ENCODE measurements around the gene USP49. TPM values are rescaled to one million over a fixed set of nuclear protein-coding genes. Genes with fewer than 3 reads are reported as not detected.

Gene USP49
- total RNA-seq, 1 donor from 2014 or later, result 1.2 TPM

DNA sequence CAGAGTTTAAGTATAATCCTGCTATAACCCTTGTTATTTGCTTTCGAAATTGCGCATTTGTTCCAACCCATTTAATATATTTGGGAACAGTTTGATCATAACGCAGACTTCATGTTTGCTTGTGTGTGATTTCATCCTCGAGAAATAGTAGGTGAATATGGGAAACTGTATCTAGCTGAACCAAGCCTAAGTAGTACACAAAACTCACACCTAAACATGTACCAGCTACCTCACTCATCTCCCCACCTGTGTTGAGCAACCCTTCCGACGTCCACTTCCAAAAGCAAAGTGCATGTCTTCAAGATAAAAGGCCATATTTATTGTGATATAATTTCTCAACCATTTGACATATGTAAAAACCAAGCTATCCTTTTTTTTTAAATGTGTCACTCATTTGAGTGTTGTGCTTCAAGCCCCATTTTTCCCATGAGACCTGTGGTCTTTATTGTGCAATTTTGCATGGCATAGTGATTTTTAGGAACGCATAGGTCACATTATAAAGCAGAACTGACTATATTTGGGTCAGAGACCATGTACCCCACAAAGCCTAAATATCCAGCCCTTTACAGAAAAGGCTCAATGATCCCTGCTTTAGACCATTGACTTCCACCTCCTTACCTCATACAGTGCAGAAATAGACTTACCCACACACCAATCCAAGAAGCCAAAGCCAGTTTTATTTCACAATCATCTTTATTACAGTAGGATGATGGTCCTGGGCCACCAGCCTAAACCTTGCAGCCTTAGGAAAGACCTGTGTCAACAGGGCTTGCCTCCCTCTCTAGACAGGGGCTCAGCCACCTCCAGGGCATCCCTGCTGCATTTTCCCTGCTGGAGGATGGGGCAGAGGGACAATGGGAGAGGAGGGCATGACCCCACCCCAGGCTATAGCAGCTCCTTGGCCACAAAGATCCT lies 39.4 kb upstream of the USP49 start:
- intact Hi-C loops (cut with DNase I), result loop anchor here (5.0 kb wide), 1 partner anchor 147 kb away; the partner anchor contains the start of gene TOMM6
- ATAC-seq (ENCODE audit: poor library complexity), result no peak

DNA sequence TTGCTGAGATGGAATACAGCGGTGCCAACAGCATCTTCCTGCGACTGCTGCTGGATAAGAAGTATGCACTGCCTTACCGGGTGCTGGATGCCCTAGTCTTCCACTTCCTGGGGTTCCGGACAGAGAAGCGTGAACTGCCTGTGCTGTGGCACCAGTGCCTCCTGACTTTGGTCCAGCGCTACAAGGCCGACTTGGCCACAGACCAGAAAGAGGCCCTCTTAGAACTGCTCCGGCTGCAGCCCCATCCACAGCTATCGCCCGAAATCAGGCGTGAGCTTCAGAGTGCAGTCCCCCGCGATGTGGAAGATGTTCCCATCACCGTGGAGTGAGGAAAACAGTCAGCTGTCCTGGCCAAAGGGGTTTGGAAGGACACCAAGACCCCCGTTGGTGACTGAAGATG lies 37.2 kb upstream of the USP49 start:
- intact Hi-C loops (cut with DNase I), result no loop called here
- no peak for DNase-seq
- no peak for ATAC-seq (ENCODE audit: poor library complexity)

More for the DNA sequence above, 39.4 kb upstream of the USP49 start:
- no peak for DNase-seq

DNA sequence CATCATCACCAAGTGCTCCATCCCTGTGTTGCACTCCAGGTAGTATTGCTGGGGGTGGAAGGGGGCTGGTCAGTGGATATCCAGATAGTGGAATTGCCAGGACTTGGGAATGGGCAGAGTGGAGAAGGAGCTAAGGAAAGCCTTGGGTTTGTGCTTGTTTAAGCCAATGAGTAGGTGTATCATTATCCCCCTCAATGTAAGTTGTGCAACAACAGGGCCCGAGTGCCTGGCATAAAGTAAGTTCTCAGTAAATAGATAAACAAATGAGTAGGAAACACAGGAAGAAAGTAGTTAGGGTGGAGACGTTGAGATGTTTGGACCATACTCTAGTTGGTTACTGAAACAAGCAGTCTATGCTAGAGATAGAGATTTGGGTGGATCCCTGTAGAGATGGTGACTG lies 36.6 kb upstream of the USP49 start:
- intact Hi-C loops (cut with DNase I), result no loop called here
- DNase-seq, result no peak
- no peak for ATAC-seq (ENCODE audit: poor library complexity)

GRCh38 chr6:41929924-41930323 lies 34.7 kb upstream of the USP49 start:
- intact Hi-C loops (cut with DNase I), result no loop called here
- ATAC-seq (ENCODE audit: poor library complexity) (no peak), DNase-seq (no peak)

- intact Hi-C loops (cut with DNase I), result no loop called here
- ATAC-seq (ENCODE audit: poor library complexity) (no peak), DNase-seq (no peak)
Measured at GRCh38 chr6:41927253-41927652, 32.1 kb upstream of the USP49 start.

- intact Hi-C loops (cut with DNase I), result loop anchor here (5.0 kb wide), 1 partner anchor 120 kb away; no protein-coding TSS in a partner anchor
- no peak for DNase-seq
Measured at GRCh38 chr6:41922154-41922553, 27.0 kb upstream of the USP49 start.

GRCh38 chr6:41921712-41921998 lies 26.5 kb upstream of the USP49 start:
- peak; percentile 9 for ATAC-seq (ENCODE audit: poor library complexity)
- intact Hi-C loops (cut with DNase I), result loop anchor here (2.0 to 5.0 kb wide), 2 partner anchors 121 to 135 kb away; partner anchors contain the start of gene TOMM6

More at GRCh38 chr6:41922154-41922553, 27.0 kb upstream of the USP49 start:
- no peak for ATAC-seq (ENCODE audit: poor library complexity)

GRCh38 chr6:41920921-41921711 lies 25.9 kb upstream of the USP49 start, which contains the start of the genes BYSL and MED20:
Gene BYSL (plus strand): TSS chr6:41921499. CDS start chr6:41921563, 64 bp downstream.
Gene MED20 (minus strand): TSS chr6:41921139. CDS start chr6:41921018, 121 bp downstream.
- ATAC-seq (ENCODE audit: poor library complexity), result peak; percentile 99
- peak; percentile 95 for DNase-seq
- intact Hi-C loops (cut with DNase I), result loop anchor here (2.0 to 5.0 kb wide), 2 partner anchors 121 to 134 kb away; partner anchors contain the start of gene TOMM6

More at GRCh38 chr6:41921712-41921998, 26.5 kb upstream of the USP49 start:
- no peak for DNase-seq

GRCh38 chr6:41917528-41917927 lies 22.4 kb upstream of the USP49 start:
- ATAC-seq (ENCODE audit: poor library complexity) (no peak), DNase-seq (no peak)
- intact Hi-C loops (cut with DNase I), result no loop called here

GRCh38 chr6:41914869-41915530 lies 19.8 kb upstream of the USP49 start:
- DNase-seq, result no peak
- no peak for ATAC-seq (ENCODE audit: poor library complexity)
- intact Hi-C loops (cut with DNase I), result no loop called here

- ATAC-seq (ENCODE audit: poor library complexity) (no peak), DNase-seq (no peak)
- intact Hi-C loops (cut with DNase I), result no loop called here
Measured at GRCh38 chr6:41914343-41914742, 19.2 kb upstream of the USP49 start.

DNA sequence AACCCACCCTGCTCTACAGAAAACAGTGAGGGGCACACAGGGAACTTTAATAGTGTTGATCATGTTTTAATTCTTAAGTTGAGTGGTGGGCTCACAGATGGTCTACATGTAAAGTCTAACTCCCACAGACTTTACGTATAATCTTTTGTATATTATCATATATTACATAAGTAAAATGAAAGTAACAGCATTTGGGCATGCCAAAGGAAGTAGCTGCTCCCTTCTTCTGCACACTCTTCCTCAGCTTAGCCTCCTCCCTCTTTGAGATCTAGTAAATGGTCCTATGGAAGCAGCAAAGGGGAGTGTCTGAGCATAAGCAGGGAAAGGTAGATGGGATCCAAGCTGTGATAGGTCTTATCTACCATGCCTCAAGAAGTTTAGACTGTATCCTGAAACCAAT lies 14.6 kb upstream of the USP49 start:
- ATAC-seq (ENCODE audit: poor library complexity), result no peak
- no peak for DNase-seq
- intact Hi-C loops (cut with DNase I), result no loop called here

DNA sequence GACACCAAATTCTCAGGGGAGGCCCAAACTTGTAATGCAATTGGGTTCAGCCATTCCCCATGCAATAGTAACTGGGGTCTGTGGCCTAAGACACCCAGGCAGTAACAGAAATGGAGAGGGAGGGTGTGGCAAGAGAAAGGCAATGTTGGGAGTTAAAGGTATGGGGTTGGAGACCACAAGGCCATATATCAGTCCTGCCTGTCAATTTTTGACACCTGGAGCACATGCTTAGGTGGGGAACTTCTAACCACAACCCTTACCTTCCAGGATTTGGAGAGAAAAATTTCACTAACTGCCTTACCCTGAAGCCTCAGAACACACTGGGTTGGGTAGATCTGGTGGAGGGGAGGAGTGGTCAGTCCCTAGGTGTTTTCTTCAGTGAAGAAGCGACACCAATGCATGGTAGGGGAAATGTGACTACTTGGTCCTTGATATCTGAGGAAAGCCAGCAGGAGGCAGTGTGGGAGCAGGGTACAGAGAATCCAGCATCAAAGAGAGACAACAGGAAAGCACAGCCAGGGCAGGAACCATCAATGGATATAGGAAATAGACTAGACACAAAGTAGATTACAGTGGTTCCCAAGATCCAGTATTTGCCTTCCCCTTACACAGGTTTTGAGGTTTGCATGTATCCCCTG lies 6.8 kb upstream of the USP49 start:
- intact Hi-C loops (cut with DNase I), result no loop called here
- ATAC-seq (ENCODE audit: poor library complexity) (no peak), DNase-seq (no peak)

DNA sequence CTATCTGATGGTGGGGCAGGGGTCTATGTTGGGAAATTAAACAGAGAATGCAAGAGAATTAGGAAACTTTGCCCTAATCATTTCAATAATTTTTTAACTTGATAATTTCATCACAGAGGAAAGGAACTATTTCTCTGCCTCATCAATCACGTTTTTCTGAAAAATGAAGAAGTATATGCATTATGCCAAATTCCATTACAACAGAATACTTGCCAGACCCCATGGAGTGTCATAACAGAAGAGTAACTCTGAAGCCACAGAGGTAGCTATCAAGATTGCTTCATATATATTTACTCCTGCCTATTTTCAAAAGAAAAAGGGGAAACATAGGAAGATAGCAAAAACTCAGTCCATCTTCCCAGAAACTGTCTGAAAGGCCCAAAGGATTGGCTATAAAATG lies 5.7 kb upstream of the USP49 start:
- DNase-seq (no peak), ATAC-seq (ENCODE audit: poor library complexity) (no peak)
- intact Hi-C loops (cut with DNase I), result no loop called here

- ATAC-seq (ENCODE audit: poor library complexity), result no peak
- no peak for DNase-seq
- intact Hi-C loops (cut with DNase I), result loop anchor here (10.0 kb wide), 1 partner anchor 101 kb away; no protein-coding TSS in a partner anchor
Measured at GRCh38 chr6:41896281-41896680, 1.1 kb upstream of the USP49 start.

DNA sequence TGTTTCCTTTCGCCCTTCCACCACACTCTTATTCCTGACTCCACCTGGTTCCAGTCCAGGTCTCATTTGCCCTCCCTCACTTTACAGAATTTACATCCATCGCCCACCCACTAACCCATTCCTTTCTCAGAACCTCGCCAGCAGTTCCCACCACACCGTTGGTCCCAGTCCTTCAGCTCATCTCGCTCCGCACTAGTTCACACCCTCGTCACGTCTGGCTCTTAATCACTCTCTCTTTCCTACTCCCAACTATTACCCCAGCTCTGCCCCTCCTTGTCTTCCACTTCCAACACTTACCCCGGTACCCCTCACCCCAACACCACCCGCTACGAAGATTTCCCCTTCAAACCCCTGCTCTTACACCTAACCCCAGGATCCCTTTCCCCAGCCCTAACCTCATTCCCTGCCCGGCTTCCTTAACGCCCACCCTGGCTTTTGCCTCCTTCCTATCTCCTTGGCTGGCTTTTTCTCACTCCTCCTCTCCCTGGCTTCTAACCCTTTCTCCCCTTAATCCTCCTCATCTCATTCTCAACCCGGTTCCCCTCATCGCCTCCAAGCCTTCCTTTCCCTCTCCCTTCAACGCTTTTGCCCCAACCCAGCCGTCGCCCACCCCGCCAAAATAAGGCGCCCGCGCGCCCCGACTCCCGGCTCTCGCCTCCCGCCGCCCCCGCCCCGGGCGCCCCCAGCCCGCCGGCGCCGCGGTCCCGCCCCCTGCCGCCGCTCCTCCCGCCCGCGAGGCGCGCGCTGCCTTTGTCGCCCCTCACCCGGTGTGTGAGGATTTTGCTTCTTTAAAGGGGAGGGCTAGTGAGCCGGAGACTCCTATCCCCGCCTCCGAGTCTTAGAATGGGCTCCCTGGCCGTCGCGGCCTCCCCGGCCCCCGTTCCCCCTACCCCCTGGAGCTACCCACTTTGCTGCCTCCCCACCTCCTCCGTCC lies 542 bp downstream of the USP49 start:
- intact Hi-C loops (cut with DNase I), result loop anchor here (10.0 kb wide), 1 partner anchor 100 kb away; no protein-coding TSS in a partner anchor
- ATAC-seq (ENCODE audit: poor library complexity), result peak; percentile 59
- DNase-seq, result no peak

GRCh38 chr6:41892921-41893564 lies 2.1 kb downstream of the USP49 start:
- ATAC-seq (ENCODE audit: poor library complexity) (no peak), DNase-seq (no peak)
- intact Hi-C loops (cut with DNase I), result loop anchor here (10.0 kb wide), 1 partner anchor 98 kb away; no protein-coding TSS in a partner anchor
